Stimulated activated CD4-positive, alpha-beta T cell treated with anti-CD3 and anti-CD28 coated beads, TNF-alpha, amount 100 ng/mL, for 24 hours (primary cell): ENCODE results near the gene TWNK.
"Not testable (repeated sequence)": the region's sequence is repeated elsewhere in the genome, so short reads cannot be mapped to it uniquely, and the experiment has no call there.

Experiments
- DNase-seq, 3 experiments: peaks; one replicate each; pipeline ENCODE4 v3.0.0-alpha.2; 2020; ENCODE audit warnings: low read depth in 3 of 3

Gene TWNK

DNA sequence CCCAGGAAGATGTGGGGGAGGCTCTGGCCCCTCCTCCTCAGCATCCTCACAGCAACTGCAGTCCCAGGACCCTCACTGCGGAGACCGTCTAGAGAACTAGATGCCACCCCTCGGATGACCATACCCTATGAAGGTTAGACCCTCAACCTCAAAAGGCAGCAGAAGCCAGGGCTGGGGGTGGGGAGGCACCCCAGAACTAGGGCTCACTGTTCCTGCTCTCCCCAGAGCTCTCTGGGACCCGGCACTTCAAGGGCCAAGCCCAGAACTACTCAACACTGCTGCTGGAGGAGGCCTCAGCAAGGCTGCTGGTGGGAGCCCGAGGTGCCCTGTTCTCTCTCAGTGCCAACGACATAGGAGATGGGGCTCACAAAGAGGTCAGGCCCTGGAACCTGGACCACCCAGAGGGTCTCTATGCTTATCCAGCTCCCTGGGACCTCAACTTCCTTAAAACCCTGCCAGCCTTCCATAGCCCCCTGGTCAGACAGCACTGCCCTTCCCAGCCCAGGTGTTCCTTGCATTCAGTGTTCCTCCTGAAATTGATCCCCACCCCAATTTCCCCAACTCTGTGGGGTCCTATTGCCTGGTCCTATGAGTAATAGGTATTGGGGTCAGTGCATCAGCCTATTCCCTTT, 14.3 kb upstream of the TWNK start:
- no peak for DNase-seq

DNA sequence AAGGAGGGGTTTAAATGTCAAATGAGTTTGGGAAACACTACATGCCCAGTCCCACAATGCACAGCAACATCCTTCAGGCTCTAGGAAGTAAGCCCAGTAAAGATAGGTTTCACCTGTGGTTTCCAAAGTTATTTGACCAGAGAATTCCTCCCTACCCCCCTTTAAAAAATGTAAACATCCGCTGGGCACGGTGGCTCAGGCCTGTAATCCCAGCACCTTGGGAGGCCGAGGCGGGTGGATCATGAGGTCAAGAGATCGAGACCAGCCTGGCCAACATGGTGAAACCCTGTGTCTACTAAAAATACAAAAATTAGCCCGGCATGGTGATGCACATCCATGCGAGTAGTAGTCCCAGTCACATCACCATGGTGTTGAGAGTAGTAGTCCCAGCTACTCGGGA, 11.9 kb upstream of the TWNK start:
- not testable (repeated sequence) for DNase-seq

DNA sequence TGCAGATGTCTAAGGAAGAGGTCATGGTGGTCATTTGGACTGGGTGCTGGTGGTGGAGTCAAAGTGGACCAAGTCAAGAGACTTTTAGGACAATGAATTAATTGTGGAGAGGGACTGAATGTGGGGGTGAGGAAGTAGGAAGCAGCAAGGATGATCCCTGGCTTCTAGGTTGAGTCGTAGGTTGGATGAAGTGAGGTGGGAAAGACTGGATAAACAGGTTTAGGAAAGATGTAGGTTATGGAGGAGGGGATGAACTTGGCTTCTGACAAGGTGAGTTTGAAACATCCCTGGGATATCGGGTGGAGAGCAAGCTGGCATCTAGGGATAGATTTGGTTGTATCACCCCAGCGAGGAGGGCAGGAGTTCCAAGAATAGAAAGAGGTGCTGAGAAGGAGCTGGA, 10.4 kb upstream of the TWNK start:
- DNase-seq: no peak

DNA sequence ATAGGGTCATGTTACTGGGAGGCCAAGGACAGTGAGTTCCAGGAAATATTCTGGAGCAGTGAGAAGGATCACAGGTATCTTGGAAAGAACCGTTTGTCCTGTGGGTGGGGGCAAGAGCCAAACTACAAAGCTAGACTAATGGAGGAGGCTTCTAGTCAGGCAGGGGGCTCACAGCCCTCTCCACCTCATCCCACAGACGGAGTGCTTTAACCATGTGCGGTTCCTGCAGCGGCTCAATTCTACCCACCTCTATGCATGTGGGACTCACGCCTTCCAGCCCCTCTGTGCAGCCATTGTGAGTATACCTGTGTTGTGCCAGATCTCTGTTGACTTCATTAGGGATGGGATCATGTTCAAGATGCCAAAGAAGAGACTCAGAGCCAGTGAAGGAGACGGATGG, 9.9 kb upstream of the TWNK start:
- DNase-seq: no peak

DNA sequence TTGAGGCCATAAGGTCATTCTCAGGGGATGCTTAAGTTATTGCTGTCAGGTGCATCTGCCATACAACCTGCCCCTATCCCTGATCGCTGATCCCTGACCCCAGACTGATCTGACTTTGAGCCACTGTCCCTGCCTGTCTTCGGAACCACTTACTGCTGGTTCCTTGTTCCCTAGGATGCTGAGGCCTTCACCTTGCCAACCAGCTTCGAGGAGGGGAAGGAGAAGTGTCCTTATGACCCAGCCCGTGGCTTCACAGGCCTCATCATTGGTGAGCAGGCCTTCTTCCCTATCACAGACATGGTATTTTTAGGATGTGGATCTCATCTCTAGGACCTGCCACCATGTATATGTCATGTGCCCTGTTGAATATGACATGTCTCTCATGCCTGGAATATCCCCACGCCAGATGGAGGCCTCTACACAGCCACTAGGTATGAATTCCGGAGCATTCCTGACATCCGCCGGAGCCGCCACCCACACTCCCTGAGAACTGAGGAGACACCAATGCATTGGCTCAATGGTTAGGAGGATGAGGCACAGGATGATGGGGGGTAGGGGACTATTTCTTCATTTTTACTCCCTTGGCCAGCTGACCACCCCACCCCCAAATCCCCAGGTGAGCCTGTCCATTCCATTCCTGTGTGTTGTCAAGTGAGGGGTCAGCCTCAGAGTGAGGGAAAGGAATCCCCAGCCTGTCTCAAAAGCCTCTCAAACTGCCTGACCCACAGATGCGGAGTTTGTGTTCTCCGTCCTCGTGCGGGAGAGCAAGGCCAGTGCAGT, 9.0 kb upstream of the TWNK start:
- DNase-seq: no peak

DNA sequence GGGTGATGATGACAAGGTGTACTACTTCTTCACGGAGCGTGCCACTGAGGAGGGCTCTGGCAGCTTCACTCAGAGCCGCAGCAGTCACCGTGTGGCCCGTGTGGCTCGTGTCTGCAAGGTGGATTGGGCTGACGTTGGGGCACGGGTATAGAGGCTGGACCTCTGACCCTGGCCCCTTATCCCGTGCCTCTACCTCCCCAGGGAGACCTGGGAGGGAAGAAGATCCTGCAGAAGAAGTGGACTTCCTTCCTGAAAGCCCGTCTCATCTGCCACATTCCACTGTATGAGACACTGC, 8.5 kb upstream of the TWNK start:
- DNase-seq: no peak

DNA sequence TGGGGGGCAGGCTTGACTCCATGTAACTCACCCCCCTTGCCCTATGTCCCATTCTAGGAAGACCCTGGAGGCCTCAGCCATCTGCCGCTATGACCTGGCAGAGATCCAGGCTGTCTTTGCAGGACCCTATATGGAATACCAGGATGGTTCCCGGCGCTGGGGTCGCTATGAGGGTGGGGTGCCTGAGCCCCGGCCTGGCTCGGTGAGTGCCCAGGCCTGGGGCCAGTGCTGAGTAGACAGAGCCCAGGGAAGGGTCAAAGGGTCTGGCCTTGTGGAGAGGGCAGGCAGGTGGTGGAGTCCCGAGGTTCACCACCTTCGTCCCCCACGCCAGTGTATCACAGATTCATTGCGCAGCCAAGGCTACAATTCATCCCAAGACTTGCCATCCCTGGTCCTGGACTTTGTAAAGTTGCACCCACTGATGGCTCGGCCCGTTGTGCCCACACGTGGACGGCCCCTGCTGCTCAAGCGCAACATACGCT, 7.5 kb upstream of the TWNK start:
- DNase-seq: no peak

DNA sequence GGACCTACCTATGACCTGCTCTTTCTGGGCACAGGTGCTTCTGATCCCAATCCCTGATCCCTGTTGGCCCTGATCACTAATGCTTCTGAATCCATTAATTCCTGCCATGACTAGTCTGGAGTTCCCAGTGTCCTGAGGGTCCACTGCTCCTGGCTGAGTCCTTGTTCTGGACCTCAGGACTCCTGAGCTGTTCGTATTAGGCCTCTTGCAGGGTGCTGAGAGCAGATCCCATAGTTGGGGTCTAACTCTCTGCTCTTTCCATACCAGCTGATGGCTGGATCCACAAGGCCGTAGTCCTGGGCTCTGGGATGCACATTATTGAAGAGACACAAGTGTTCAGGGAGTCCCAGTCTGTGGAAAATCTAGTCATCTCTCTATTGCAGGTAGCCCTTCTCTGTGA, 7.0 kb upstream of the TWNK start:
- no peak for DNase-seq

DNA sequence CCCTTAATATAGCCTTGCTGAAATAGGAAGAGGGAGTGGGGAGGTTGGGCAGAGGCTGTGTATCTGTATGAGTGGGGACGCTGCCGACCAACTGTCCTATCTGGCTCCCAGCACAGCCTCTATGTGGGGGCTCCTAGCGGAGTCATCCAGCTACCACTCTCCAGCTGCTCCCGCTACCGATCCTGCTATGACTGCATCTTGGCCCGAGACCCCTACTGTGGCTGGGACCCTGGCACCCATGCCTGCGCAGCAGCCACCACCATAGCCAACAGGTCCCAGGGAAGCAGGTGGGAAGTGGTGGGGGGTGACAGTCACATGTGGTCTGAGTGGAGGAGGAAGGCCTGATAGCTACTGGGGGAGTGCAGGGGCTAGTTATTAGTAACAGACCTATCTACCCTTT, 6.6 kb upstream of the TWNK start:
- no peak for DNase-seq

DNA sequence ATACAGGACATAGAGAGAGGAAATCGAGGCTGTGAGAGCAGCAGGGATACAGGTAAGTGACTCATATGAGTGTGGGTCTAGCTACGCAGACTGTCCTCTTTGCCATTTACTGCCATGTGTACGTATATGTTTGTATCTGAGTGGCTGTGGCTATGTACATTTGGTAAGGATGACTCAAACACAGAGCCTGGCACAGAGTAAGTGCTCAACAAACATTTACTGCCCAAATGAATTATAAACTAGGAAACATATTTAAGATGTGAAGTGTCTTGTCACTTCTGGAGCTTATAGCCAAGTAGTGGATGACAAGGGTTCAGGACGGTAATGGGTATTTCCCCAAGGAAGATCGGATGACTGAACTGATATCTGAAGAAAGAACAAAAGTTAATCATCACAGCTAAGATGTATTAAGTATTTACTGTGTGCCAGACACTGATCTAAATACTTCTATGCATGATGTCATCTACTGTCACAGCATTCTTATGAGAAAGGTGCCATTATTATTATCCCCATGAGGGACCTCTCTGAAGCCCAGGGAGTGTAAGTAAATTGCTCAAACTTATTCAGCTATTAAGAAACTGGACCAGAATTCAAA, 6.1 kb upstream of the TWNK start:
- DNase-seq: no peak

DNA sequence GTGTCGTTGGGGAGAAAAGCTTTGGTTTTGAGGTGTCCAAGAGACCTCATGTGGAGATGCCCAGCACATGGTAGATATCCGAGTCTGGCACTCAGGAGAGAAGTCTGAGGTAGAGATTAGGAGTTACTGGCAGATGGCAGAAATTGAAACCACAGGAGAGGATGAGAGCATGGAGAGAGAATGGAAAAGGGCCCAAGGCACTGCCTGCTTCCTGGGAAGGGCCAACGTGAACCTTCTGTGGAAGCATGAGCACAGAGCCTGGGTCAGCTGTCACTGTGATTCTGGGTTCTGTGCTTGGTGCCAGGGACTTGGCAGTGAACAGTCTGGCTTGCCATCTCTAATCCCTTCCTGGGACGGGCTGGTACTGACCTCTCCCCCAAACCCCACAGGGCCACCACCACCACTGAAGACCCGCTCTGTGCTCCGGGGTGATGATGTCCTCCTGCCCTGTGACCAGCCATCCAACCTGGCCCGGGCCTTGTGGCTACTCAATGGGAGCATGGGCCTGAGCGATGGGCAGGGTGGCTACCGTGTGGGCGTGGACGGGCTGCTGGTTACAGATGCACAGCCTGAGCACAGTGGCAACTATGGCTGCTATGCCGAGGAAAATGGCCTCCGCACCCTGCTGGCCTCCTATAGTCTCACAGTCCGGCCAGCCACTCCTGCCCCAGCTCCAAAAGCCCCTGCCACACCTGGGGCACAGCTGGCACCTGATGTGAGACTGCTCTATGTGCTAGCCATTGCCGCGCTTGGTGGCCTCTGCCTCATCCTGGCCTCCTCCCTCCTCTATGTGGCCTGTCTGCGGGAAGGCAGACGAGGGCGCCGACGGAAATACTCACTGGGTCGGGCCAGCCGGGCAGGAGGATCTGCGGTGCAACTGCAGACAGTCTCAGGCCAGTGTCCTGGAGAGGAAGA, 4.2 kb upstream of the TWNK start:
- DNase-seq: no peak

DNA sequence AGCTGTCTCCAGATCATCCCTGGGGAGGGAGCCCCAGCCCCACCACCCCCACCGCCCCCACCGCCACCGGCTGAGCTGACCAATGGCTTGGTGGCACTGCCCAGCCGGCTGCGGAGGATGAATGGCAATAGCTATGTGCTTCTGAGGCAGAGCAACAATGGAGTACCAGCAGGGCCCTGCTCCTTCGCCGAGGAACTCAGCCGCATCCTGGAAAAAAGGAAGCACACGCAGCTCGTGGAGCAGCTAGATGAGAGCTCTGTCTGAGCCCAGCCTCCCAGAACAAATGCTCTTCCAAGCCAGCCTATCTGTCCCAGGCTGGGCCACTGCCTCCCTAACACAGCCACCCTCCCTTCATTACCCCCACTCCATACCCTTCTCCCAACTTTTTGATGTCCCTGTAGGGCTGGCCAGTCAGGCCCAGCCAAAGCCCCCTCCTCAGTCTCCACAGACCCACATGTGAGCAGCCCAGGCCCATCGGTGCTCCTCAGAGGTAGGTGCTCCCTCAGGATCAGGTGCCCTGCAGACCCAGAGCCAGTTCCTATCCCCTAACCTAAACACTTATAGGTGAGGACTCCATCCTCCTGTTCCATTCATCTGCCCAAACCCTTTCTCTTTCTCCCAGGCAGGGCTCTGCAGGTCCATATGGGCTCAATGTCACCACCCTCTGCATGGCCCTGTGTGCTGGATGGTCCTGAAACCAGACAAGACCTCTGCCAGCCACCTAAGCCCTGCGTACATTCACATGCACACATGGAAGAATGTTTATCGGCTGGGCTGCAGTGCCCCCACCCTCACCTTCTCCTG, 3.3 kb upstream of the TWNK start:
- DNase-seq: no peak

DNA sequence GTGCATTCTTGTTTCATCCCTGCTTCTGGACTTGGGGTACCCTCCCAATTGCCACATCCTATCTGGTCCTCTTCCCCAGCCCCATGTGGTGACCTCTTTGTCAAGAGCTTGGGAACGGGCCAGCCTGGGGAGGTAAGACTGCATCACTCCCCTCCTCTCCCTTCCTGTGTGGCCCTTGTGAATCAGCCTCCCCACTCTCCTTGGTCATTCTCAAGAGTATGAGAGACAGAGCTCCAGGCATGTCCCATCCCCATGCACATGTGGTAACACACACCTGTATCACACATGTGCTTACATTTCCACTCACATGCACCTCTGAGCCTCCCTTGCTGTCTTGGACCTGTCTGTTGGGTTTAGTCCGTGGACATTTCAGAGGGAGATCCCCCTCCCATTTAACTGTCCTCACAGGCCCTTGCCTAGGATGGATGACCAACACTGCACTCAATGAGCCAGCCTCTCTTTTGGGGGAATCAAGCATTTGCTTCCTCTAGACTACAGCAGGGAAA, 2.6 kb upstream of the TWNK start:
- no peak for DNase-seq

DNA sequence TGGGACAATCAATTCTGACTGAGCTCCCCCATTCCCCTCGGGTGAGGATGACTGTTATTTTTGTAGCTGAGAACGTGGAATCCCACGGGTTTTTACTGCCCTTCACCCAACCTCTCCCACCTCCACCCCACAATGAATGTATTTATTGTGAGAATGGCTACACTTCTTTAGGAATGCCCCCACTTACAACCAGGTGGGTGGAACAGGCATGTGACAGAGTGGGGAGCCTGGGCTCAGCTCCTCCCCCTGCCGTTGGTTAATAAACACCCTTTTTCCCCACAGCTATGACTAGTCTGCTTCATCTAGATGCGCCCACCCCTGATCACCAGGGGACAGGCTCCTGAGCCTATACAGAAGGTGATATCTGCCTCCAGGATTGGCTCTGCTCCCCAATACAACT, 2.0 kb upstream of the TWNK start:
- no peak for DNase-seq

DNA sequence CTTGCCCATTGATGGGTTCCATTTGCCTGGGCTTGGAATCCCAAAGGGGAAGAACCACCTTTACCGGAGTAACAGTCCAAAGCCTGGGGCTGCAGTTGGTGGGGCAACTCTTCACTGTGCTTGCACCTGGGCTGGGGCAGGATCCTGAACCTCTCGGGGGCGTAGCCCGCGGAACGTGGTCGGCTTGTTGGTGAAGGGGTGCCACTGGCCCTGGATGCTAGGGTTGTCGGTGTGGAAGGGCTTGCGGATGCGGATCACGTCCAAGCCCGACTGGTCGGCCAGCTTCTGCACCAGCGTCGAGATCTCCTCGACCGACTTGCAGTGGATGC, 756 bp upstream of the TWNK start:
- DNase-seq: no peak

DNA sequence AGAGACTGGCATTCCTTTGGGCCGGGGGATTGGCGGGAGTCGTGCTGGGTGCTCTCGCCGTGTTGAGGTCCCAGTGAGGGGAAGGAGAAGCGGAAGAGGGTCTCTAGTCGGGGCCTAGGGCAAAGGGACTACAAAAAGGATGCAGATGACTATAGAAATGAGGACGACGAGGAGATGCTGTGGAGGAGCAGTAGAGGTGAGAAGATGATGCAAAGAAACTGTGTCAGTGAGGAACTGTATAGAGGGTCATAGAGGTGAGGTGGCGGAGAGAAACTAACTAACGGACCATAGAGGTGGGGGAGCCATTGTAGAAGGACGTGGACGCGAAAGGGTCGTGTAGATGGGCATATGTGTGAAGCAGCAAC, 324 bp downstream of the TWNK start:
- DNase-seq: no peak

DNA sequence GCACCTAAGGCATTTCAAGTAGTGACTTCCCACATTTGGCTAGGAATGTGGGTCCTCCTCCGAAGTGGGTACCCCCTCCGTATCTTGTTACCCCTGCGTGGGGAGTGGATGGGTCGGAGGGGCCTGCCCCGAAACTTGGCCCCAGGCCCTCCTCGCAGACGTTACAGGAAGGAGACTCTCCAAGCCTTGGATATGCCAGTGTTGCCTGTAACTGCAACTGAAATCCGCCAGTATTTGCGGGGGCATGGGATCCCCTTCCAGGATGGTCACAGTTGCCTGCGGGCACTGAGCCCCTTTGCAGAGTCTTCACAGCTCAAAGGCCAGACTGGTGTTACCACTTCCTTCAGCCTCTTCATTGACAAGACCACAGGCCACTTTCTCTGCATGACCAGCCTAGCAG, 823 bp downstream of the TWNK start:
- no peak for DNase-seq

DNA sequence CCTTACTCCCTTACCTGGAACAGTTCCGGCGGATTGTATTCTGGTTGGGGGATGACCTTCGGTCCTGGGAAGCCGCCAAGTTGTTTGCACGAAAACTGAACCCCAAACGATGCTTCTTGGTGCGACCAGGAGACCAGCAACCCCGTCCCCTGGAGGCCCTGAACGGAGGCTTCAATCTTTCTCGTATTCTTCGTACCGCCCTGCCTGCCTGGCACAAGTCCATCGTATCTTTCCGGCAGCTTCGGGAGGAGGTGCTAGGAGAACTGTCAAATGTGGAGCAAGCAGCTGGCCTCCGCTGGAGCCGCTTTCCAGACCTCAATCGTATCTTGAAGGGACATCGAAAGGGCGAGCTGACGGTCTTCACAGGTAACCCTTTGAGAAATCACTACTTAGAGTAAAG, 1.7 kb downstream of the TWNK start:
- no peak for DNase-seq

DNA sequence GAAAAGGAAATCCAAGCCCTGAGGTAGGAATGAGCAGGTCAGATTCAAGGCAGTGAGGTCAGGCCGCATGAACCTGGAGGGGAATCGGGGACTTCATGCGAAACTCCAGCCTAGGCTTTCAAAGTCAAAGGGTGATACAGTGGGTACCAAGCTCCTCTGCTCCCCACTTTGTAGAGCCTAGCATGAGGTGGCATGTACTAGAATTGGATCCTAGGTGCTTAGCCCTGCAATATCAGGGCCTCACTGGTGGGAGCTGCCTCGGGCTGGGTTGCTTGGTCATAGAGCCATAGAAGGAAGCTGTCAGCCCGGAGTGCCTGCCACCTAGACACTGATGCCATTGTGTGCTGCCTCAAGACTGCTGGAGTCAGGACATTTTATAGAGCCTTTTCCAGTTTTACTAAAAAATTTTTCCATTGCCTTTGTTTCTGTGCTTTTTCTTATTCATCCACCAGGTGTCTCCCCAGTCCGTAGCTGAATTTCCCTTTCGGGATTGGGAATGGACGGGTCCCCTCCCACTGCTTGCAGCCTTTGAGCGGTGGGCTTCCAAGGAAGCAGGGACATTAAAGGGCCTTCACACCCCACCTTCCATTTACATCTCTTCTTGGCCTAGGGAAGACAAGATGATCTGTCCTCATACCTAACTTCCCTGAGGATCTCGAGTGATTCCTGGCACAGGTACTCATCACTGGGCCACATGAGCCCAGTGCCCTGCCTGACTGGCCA, 6.8 kb downstream of the TWNK start:
- DNase-seq: no peak

DNA sequence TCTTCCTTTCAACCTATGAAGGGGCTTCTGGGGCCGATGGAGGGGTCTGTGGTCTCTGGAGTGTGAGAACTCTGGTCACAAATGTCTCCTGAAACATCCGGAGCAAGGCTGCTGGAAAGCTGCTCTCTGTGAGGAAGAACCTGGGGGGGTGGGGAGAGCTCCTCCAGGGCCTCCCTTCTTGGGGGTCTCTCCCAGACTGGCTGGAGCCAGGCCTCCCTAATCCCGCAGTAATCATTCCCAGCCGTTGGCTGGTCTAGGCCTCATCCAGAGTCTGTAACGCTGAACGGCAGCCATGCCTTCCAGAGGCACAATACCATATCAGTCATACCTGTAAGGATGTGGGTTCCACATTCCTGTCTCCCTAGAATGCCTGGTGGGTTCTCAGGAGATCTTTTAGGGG, 7.8 kb downstream of the TWNK start:
- DNase-seq: no peak
